ENCODE results near the gene MBNL1.
"Not testable (repeated sequence)": the region's sequence is repeated elsewhere in the genome, so short reads cannot be mapped to it uniquely, and the experiment has no call there.

Gene MBNL1

GRCh38 chr3:152403632-152404066 lies 134.9 kb downstream of the MBNL1 start:
- Mint-ChIP-seq H3K36me3 (peaks cover 51% of the 10 kb centered on the region), H3K4me1 (peaks cover 62% of the 10 kb centered on the region), H3K9me3 (peaks cover 2% of the 10 kb centered on the region), H3K27me3 (no peaks in the 10 kb centered on the region), H3K27ac (peak overlapping the region; percentile 71), H3K4me3 (no peak overlapping the region)
- ATAC-seq, result no peak

- Mint-ChIP-seq H3K27me3 (no peaks in the 10 kb centered on the region), H3K9me3 (peaks cover 2% of the 10 kb centered on the region), H3K4me1 (peaks cover 50% of the 10 kb centered on the region), H3K27ac (no peak overlapping the region), H3K36me3 (peaks cover 43% of the 10 kb centered on the region), H3K4me3 (no peak overlapping the region)
- no peak for ATAC-seq
These were observed 136.2 kb downstream of the MBNL1 start for GRCh38 chr3:152404976-152405375.

- H3K27ac Mint-ChIP-seq, result peak overlapping the region; percentile 14
- no peak for ATAC-seq
- no peak overlapping the region for H3K4me3 Mint-ChIP-seq
- H3K4me1 Mint-ChIP-seq, result peaks cover 44% of the 10 kb centered on the region
- H3K9me3 Mint-ChIP-seq, result peaks cover 2% of the 10 kb centered on the region
- H3K27me3 Mint-ChIP-seq, result no peaks in the 10 kb centered on the region
- peaks cover 41% of the 10 kb centered on the region for H3K36me3 Mint-ChIP-seq
These were observed 137.4 kb downstream of the MBNL1 start for GRCh38 chr3:152405915-152406802.

GRCh38 chr3:152413240-152413639 lies 144.5 kb downstream of the MBNL1 start:
- Mint-ChIP-seq H3K27me3 (no peaks in the 10 kb centered on the region), H3K9me3 (no peaks in the 10 kb centered on the region), H3K4me3 (no peak overlapping the region), H3K36me3 (peaks cover 20% of the 10 kb centered on the region), H3K4me1 (peaks cover 30% of the 10 kb centered on the region), H3K27ac (no peak overlapping the region)
- no peak for ATAC-seq

GRCh38 chr3:152416808-152417580 lies 148.3 kb downstream of the MBNL1 start:
- Mint-ChIP-seq H3K9me3 (no peaks in the 10 kb centered on the region), H3K4me1 (peaks cover 35% of the 10 kb centered on the region), H3K27ac (no peak overlapping the region), H3K4me3 (no peak overlapping the region), H3K27me3 (no peaks in the 10 kb centered on the region), H3K36me3 (peaks cover 55% of the 10 kb centered on the region)
- no peak for ATAC-seq

GRCh38 chr3:152419748-152420147 lies 151.0 kb downstream of the MBNL1 start:
- peaks cover 77% of the 10 kb centered on the region for H3K36me3 Mint-ChIP-seq
- peaks cover 43% of the 10 kb centered on the region for H3K4me1 Mint-ChIP-seq
- H3K27ac Mint-ChIP-seq, result no peak overlapping the region
- H3K27me3 Mint-ChIP-seq, result no peaks in the 10 kb centered on the region
- no peak overlapping the region for H3K4me3 Mint-ChIP-seq
- H3K9me3 Mint-ChIP-seq, result peaks cover 5% of the 10 kb centered on the region
- ATAC-seq, result no peak

GRCh38 chr3:152421162-152421561 lies 152.4 kb downstream of the MBNL1 start:
- Mint-ChIP-seq H3K27ac (no peak overlapping the region), H3K9me3 (peaks cover 5% of the 10 kb centered on the region), H3K4me1 (peaks cover 57% of the 10 kb centered on the region), H3K27me3 (no peaks in the 10 kb centered on the region), H3K36me3 (peaks cover 90% of the 10 kb centered on the region), H3K4me3 (no peak overlapping the region)
- ATAC-seq, result no peak

GRCh38 chr3:152426393-152426792 lies 157.7 kb downstream of the MBNL1 start:
- no peak for ATAC-seq
- no peak overlapping the region for H3K27ac Mint-ChIP-seq
- no peak overlapping the region for H3K4me3 Mint-ChIP-seq
- peaks cover 5% of the 10 kb centered on the region for H3K9me3 Mint-ChIP-seq
- H3K27me3 Mint-ChIP-seq, result no peaks in the 10 kb centered on the region
- H3K4me1 Mint-ChIP-seq, result peaks cover 52% of the 10 kb centered on the region
- H3K36me3 Mint-ChIP-seq, result peaks cover 70% of the 10 kb centered on the region

GRCh38 chr3:152428577-152428976 lies 159.8 kb downstream of the MBNL1 start:
- H3K4me3 Mint-ChIP-seq, result no peak overlapping the region
- peak overlapping the region; percentile 70 for H3K27ac Mint-ChIP-seq
- no peak for ATAC-seq
- H3K4me1 Mint-ChIP-seq, result peaks cover 33% of the 10 kb centered on the region
- H3K9me3 Mint-ChIP-seq, result peaks cover 3% of the 10 kb centered on the region
- peaks cover 67% of the 10 kb centered on the region for H3K36me3 Mint-ChIP-seq
- no peaks in the 10 kb centered on the region for H3K27me3 Mint-ChIP-seq

GRCh38 chr3:152430223-152431002 lies 161.7 kb downstream of the MBNL1 start:
- H3K36me3 Mint-ChIP-seq, result peaks cover 66% of the 10 kb centered on the region
- no peak overlapping the region for H3K4me3 Mint-ChIP-seq
- peaks cover 33% of the 10 kb centered on the region for H3K4me1 Mint-ChIP-seq
- no peaks in the 10 kb centered on the region for H3K27me3 Mint-ChIP-seq
- peaks cover 9% of the 10 kb centered on the region for H3K9me3 Mint-ChIP-seq
- ATAC-seq, result no peak
- peak overlapping the region; percentile 50 for H3K27ac Mint-ChIP-seq

GRCh38 chr3:152434142-152434541 lies 165.4 kb downstream of the MBNL1 start:
- Mint-ChIP-seq H3K27ac (no peak overlapping the region), H3K4me1 (peaks cover 33% of the 10 kb centered on the region), H3K36me3 (peaks cover 62% of the 10 kb centered on the region), H3K27me3 (no peaks in the 10 kb centered on the region), H3K4me3 (no peak overlapping the region), H3K9me3 (peaks cover 9% of the 10 kb centered on the region)
- ATAC-seq, result no peak

- H3K9me3 Mint-ChIP-seq, H3K4me3 Mint-ChIP-seq, H3K27ac Mint-ChIP-seq, H3K27me3 Mint-ChIP-seq, ATAC-seq: not testable (repeated sequence)
- H3K36me3 Mint-ChIP-seq, result peaks cover 65% of the 10 kb centered on the region
- peaks cover 40% of the 10 kb centered on the region for H3K4me1 Mint-ChIP-seq
These were observed 166.5 kb downstream of the MBNL1 start for GRCh38 chr3:152435210-152435609.

GRCh38 chr3:152436707-152437590 lies 168.2 kb downstream of the MBNL1 start:
- H3K9me3 Mint-ChIP-seq, result peaks cover 9% of the 10 kb centered on the region
- peak overlapping the region; percentile 27 for H3K27ac Mint-ChIP-seq
- no peaks in the 10 kb centered on the region for H3K27me3 Mint-ChIP-seq
- H3K36me3 Mint-ChIP-seq, result peaks cover 58% of the 10 kb centered on the region
- H3K4me1 Mint-ChIP-seq, result peaks cover 36% of the 10 kb centered on the region
- no peak for ATAC-seq
- no peak overlapping the region for H3K4me3 Mint-ChIP-seq

- H3K27ac Mint-ChIP-seq, result no peak overlapping the region
- H3K4me3 Mint-ChIP-seq, result no peak overlapping the region
- ATAC-seq, result no peak
- no peaks in the 10 kb centered on the region for H3K27me3 Mint-ChIP-seq
- H3K4me1 Mint-ChIP-seq, result peaks cover 44% of the 10 kb centered on the region
- H3K36me3 Mint-ChIP-seq, result peaks cover 45% of the 10 kb centered on the region
- H3K9me3 Mint-ChIP-seq, result peaks cover 6% of the 10 kb centered on the region
These were observed 169.5 kb downstream of the MBNL1 start for GRCh38 chr3:152438181-152438580.
